ENCODE results near the gene FCMR.

FCMR gene

GRCh38 chr1:206892351-206892984 lies 29.3 kb downstream of the FCMR start:
- Histone ChIP-seq H3K4me1 (ENCODE audit: control insufficient read depth, low read length) (peaks cover 10% of the 10 kb centered on the region), H3F3A (ENCODE audit: control insufficient read depth, insufficient read depth) (no peaks in the 10 kb centered on the region), H3K9me3 (ENCODE audit: control insufficient read depth, insufficient read depth, low read length) (no peaks in the 10 kb centered on the region), H3K27ac (ENCODE audit: low read depth, low read length) (no peak overlapping the region), H3K9me2 (replicated peaks; ENCODE audit: control insufficient read depth, low read length) (no peaks in the 10 kb centered on the region), H3K27me3 (ENCODE audit: control insufficient read depth, low read length) (peaks cover 44% of the 10 kb centered on the region), H3K4me2 (ENCODE audit: low read length) (no peak overlapping the region), H3K79me2 (ENCODE audit: control insufficient read depth, low read length) (no peaks in the 10 kb centered on the region), H4K20me1 (ENCODE audit: control insufficient read depth, insufficient read depth, low read depth, low read length) (no peaks in the 10 kb centered on the region), H3K36me3 (ENCODE audit: control insufficient read depth, low read length) (no peaks in the 10 kb centered on the region), H3K4me3 (ENCODE audit: low read length) (no peak overlapping the region)
- TF ChIP-seq EZH2phosphoT487 (IDR thresholded peaks at IDR 0.05; ENCODE audit: borderline replicate concordance, low read length) (no peak), CTCF (IDR thresholded peaks at IDR 0.05; ENCODE audit: low read depth, low read length, poor library complexity, severe bottlenecking) (no peak)

GRCh38 chr1:206891412-206891811 lies 30.3 kb downstream of the FCMR start:
- H3K27ac ChIP-seq (ENCODE audit: low read depth, low read length), result no peak overlapping the region
- H3K9me3 ChIP-seq (ENCODE audit: control insufficient read depth, insufficient read depth, low read length), result no peaks in the 10 kb centered on the region
- no peak overlapping the region for H3K4me2 ChIP-seq (ENCODE audit: low read length)
- peaks cover 46% of the 10 kb centered on the region for H3K27me3 ChIP-seq (ENCODE audit: control insufficient read depth, low read length)
- no peaks in the 10 kb centered on the region for H3F3A ChIP-seq (ENCODE audit: control insufficient read depth, insufficient read depth)
- H3K4me3 ChIP-seq (ENCODE audit: low read length), result no peak overlapping the region
- H3K36me3 ChIP-seq (ENCODE audit: control insufficient read depth, low read length), result no peaks in the 10 kb centered on the region
- H4K20me1 ChIP-seq (ENCODE audit: control insufficient read depth, insufficient read depth, low read depth, low read length), result no peaks in the 10 kb centered on the region
- no peaks in the 10 kb centered on the region for H3K79me2 ChIP-seq (ENCODE audit: control insufficient read depth, low read length)
- H3K9me2 ChIP-seq (replicated peaks; ENCODE audit: control insufficient read depth, low read length), result no peaks in the 10 kb centered on the region
- peaks cover 10% of the 10 kb centered on the region for H3K4me1 ChIP-seq (ENCODE audit: control insufficient read depth, low read length)
- TF ChIP-seq CTCF (IDR thresholded peaks at IDR 0.05; ENCODE audit: low read depth, low read length, poor library complexity, severe bottlenecking) (no peak), EZH2phosphoT487 (IDR thresholded peaks at IDR 0.05; ENCODE audit: borderline replicate concordance, low read length) (no peak)

- Histone ChIP-seq H3K27me3 (ENCODE audit: control insufficient read depth, low read length) (peaks cover 40% of the 10 kb centered on the region), H3K4me1 (ENCODE audit: control insufficient read depth, low read length) (peaks cover 10% of the 10 kb centered on the region), H3K9me2 (replicated peaks; ENCODE audit: control insufficient read depth, low read length) (no peaks in the 10 kb centered on the region), H3K4me3 (ENCODE audit: low read length) (no peak overlapping the region), H3K27ac (ENCODE audit: low read depth, low read length) (no peak overlapping the region), H4K20me1 (ENCODE audit: control insufficient read depth, insufficient read depth, low read depth, low read length) (no peaks in the 10 kb centered on the region), H3F3A (ENCODE audit: control insufficient read depth, insufficient read depth) (no peaks in the 10 kb centered on the region), H3K4me2 (ENCODE audit: low read length) (peak overlapping the region; percentile 37), H3K79me2 (ENCODE audit: control insufficient read depth, low read length) (no peaks in the 10 kb centered on the region), H3K36me3 (ENCODE audit: control insufficient read depth, low read length) (no peaks in the 10 kb centered on the region), H3K9me3 (ENCODE audit: control insufficient read depth, insufficient read depth, low read length) (no peaks in the 10 kb centered on the region)
- no peak for TF ChIP-seq EZH2phosphoT487 (IDR thresholded peaks at IDR 0.05; ENCODE audit: borderline replicate concordance, low read length)
- TF ChIP-seq CTCF (IDR thresholded peaks at IDR 0.05; ENCODE audit: low read depth, low read length, poor library complexity, severe bottlenecking), result no peak
These were observed 31.3 kb downstream of the FCMR start for GRCh38 chr1:206890125-206891060.

Data from DOHH2 (cell line).